H4 (cell line): ENCODE results near the gene MYH9. TPM values are rescaled to one million over a fixed set of nuclear protein-coding genes. Genes with fewer than 3 reads are reported as not detected.

Source experiments
- DNase-seq: peaks from one replicate; pipeline ENCODE4 v3.0.0-alpha.2; 2015; ENCODE audit warnings: low spot score
- total RNA-seq: library from RNA; depleted of rRNA; stranded (reverse); fragments of >200 nt; shearing (Covaris generic); gene quantifications from 2 replicates; pipeline ENCODE4 v1.2.3, GENCODE V29; 2014

Gene MYH9
- total RNA-seq, 1 experiment from 2014 or later = 82.9 TPM

- DNase-seq = peak; percentile 87
Observed at GRCh38 chr22:36332623-36333332, 55.0 kb downstream of the MYH9 start.

GRCh38 chr22:36331912-36332622 lies 55.7 kb downstream of the MYH9 start:
- DNase-seq = peak; percentile 67

- DNase-seq = peak; percentile 97
Observed at GRCh38 chr22:36331306-36331911, 56.4 kb downstream of the MYH9 start.

- DNase-seq = no peak
Observed at GRCh38 chr22:36330655-36331305, 57.0 kb downstream of the MYH9 start.

- no peak for DNase-seq
Observed at GRCh38 chr22:36330127-36330526, 57.6 kb downstream of the MYH9 start.

- DNase-seq = peak; percentile 98
Observed at GRCh38 chr22:36329254-36330078, 58.3 kb downstream of the MYH9 start.

GRCh38 chr22:36328635-36329253 lies 59.0 kb downstream of the MYH9 start:
- peak; percentile 79 for DNase-seq

- DNase-seq = no peak
Observed at GRCh38 chr22:36327922-36328551, 59.7 kb downstream of the MYH9 start.

- no peak for DNase-seq
Observed at GRCh38 chr22:36326178-36327161, 61.3 kb downstream of the MYH9 start.

GRCh38 chr22:36325154-36326031 lies 62.4 kb downstream of the MYH9 start:
- DNase-seq = peak; percentile 78

GRCh38 chr22:36324414-36324813 lies 63.4 kb downstream of the MYH9 start:
- DNase-seq = no peak

GRCh38 chr22:36323855-36324331 lies 63.9 kb downstream of the MYH9 start:
- no peak for DNase-seq

GRCh38 chr22:36323182-36323854 lies 64.4 kb downstream of the MYH9 start:
- DNase-seq = peak; percentile 45

GRCh38 chr22:36322602-36322915 lies 65.2 kb downstream of the MYH9 start:
- no peak for DNase-seq

- no peak for DNase-seq
Observed at GRCh38 chr22:36321797-36322601, 65.8 kb downstream of the MYH9 start.

- DNase-seq = no peak
Observed at GRCh38 chr22:36320553-36320952, 67.2 kb downstream of the MYH9 start.
